ENCODE measurements around the gene TDRD15. TPM values are rescaled to one million over a fixed set of nuclear protein-coding genes. Genes with fewer than 3 reads are reported as not detected.

The TDRD15 gene
- total RNA-seq, 2 donors from 2014 or later: not detected

DNA sequence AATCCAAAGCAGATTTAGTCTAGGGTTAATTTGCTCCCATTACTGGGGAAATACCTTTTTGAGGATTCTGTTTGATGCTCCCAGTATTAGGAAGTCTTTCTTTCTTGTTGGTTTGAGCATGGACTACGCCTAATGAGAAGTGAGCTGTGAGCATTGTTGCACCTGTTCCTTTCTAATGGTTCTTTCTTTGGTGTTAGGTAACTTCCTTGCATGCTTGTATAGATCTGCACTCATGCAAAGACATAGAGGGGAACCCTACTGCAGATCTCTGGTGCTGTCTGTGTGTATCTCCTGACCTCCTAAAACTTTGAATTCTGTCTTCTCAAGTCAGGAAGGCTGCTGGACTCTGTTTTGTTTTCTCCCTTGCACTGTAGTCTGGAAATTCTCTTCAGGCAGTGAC, 12.8 kb upstream of the TDRD15 start:
- Histone ChIP-seq H3K27ac (no peak overlapping the region), H3K36me3 (no peaks in the 10 kb centered on the region), H3K4me3 (no peak overlapping the region), H3K9me3 (no peaks in the 10 kb centered on the region), H3K9ac (ENCODE audit: low read depth in 2 of 2, low read length in 2 of 2) (no peak overlapping the region), H3K27me3 (no peaks in the 10 kb centered on the region), H3K4me1 (no peaks in the 10 kb centered on the region)
- TF ChIP-seq, protein P1, sequence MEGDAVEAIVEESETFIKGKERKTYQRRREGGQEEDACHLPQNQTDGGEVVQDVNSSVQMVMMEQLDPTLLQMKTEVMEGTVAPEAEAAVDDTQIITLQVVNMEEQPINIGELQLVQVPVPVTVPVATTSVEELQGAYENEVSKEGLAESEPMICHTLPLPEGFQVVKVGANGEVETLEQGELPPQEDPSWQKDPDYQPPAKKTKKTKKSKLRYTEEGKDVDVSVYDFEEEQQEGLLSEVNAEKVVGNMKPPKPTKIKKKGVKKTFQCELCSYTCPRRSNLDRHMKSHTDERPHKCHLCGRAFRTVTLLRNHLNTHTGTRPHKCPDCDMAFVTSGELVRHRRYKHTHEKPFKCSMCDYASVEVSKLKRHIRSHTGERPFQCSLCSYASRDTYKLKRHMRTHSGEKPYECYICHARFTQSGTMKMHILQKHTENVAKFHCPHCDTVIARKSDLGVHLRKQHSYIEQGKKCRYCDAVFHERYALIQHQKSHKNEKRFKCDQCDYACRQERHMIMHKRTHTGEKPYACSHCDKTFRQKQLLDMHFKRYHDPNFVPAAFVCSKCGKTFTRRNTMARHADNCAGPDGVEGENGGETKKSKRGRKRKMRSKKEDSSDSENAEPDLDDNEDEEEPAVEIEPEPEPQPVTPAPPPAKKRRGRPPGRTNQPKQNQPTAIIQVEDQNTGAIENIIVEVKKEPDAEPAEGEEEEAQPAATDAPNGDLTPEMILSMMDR (IDR thresholded peaks at IDR 0.05): no peak
- intact Hi-C loops (cut with DNase I): no loop called here
- DNase-seq: no peak

DNA sequence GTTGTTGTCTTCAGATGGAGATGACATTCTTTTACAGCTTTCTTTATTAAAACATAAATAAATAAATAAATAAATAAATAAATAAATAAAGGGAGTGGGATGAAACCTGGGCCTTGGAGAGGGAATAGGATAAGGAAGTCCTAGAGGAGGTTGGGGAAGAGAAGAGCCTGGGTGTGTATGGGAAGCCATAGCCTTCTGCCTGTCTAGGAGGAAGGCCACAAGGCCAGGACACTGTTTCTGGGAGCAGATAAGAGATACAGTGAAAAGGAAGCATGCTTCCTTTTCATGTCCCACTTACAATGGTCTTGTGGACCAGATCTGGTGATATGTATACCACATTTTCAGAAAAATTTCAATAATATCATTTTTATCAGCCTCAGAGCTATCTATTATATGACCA, 6.1 kb upstream of the TDRD15 start:
- no peaks in the 10 kb centered on the region for H3K36me3 ChIP-seq
- no peaks in the 10 kb centered on the region for H3K4me1 ChIP-seq
- no peak overlapping the region for H3K27ac ChIP-seq
- no peak for DNase-seq
- H3K4me3 ChIP-seq: no peak overlapping the region
- H3K27me3 ChIP-seq: no peaks in the 10 kb centered on the region
- no peak overlapping the region for H3K9ac ChIP-seq (ENCODE audit: low read depth in 2 of 2, low read length in 2 of 2)
- TF ChIP-seq, protein P1 (IDR thresholded peaks at IDR 0.05): no peak
- H3K9me3 ChIP-seq: no peaks in the 10 kb centered on the region
- intact Hi-C loops (cut with DNase I): loop anchor here (2.0 kb wide), 1 partner anchor 75 kb away; no protein-coding TSS in a partner anchor

DNA sequence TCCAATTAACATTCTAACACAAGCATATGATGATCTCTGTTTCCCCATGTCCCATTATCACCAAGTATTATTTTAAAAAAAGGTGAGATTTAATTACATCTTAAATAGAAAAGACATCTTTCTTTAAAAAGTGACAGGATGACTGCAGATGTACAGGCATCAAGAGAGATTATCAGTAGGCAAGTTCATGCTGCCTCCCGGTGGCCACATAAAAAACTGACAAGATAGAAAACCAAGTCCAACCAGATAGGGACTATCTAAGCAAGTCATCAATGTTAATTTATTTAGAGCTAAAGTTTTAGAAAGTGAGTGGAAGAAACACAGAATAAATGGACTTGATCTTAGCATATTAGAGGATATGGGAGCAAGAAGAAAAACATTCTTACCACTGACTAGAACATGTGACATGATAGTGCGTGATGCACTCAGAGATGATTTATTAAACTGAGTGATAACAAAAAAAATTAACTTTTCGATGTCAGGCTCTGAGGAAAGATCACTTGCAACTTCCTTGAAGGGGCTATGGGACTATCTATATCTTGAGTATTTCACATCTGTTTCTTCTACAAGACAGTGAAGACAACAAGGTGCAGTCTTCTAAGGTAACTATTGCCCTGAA, 5.4 kb upstream of the TDRD15 start:
- Histone ChIP-seq H3K4me3 (no peak overlapping the region), H3K27me3 (no peaks in the 10 kb centered on the region), H3K9me3 (no peaks in the 10 kb centered on the region), H3K36me3 (no peaks in the 10 kb centered on the region), H3K4me1 (no peaks in the 10 kb centered on the region), H3K9ac (ENCODE audit: low read depth in 2 of 2, low read length in 2 of 2) (no peak overlapping the region), H3K27ac (no peak overlapping the region)
- peak; percentile 26 for DNase-seq
- TF ChIP-seq, protein P1 (IDR thresholded peaks at IDR 0.05): peak; percentile 33
- intact Hi-C loops (cut with DNase I): loop anchor here (2.0 kb wide), 1 partner anchor 76 kb away; no protein-coding TSS in a partner anchor

GRCh38 chr2:21131861-21132260, 8.1 kb downstream of the TDRD15 start:
- H3K4me3 ChIP-seq: no peak overlapping the region
- DNase-seq: no peak
- no peaks in the 10 kb centered on the region for H3K4me1 ChIP-seq

GRCh38 chr2:21135585-21135984, 11.8 kb downstream of the TDRD15 start:
- intact Hi-C loops (cut with DNase I): no loop called here
- H3K36me3 ChIP-seq: no peaks in the 10 kb centered on the region
- TF ChIP-seq, protein P1 (IDR thresholded peaks at IDR 0.05): no peak

More at GRCh38 chr2:21131861-21132260, 8.1 kb downstream of the TDRD15 start:
- no peaks in the 10 kb centered on the region for H3K27me3 ChIP-seq
- H3K36me3 ChIP-seq: no peaks in the 10 kb centered on the region
- H3K9me3 ChIP-seq: no peaks in the 10 kb centered on the region
- TF ChIP-seq, protein P1 (IDR thresholded peaks at IDR 0.05): no peak
- no peak overlapping the region for H3K27ac ChIP-seq
- intact Hi-C loops (cut with DNase I): no loop called here
- H3K9ac ChIP-seq (ENCODE audit: low read depth in 2 of 2, low read length in 2 of 2): no peak overlapping the region

More at GRCh38 chr2:21135585-21135984, 11.8 kb downstream of the TDRD15 start:
- H3K4me3 ChIP-seq: no peak overlapping the region
- H3K4me1 ChIP-seq: no peaks in the 10 kb centered on the region
- no peaks in the 10 kb centered on the region for H3K9me3 ChIP-seq
- no peak overlapping the region for H3K27ac ChIP-seq
- DNase-seq: no peak
- no peaks in the 10 kb centered on the region for H3K27me3 ChIP-seq
- no peak overlapping the region for H3K9ac ChIP-seq (ENCODE audit: low read depth in 2 of 2, low read length in 2 of 2)
